HepG2 (cell line): Measurements from ENCODE around the gene KIAA0825. TPM values are rescaled to one million over a fixed set of nuclear protein-coding genes. Genes with fewer than 3 reads are reported as not detected.

Experiments used
- ATAC-seq: fragments of 200-7000 bp; cut with Tn5 transposase; 3 replicates; pipeline ENCODE4 v1.9.1; 2020; ENCODE audit warnings: mild to moderate bottlenecking, moderate library complexity
- BruUV-seq: library from RNA; stranded (reverse); fragments of 400-500 nt; replicated peaks from 2 replicates; lab custom pipeline; 2021; lab: Mats Ljungman, UMichigan
- CTCF ChIA-PET: fragments of 300-600 bp; formaldehyde crosslinking; extraction: SDS; loops from one replicate; lab custom pipeline; 2021; ENCODE audit warnings: low total read pairs, inconsistent platforms, low intra/inter-chr PET ratio; lab: Yijun Ruan, JAX
- POLR2A ChIA-PET: fragments of 350-600 bp; sonication (Branson Sonifier 250); formaldehyde crosslinking; loops from one replicate; lab custom pipeline; 2020; ENCODE audit warnings: antibody characterized with exemption, inconsistent platforms; lab: Yijun Ruan, JAX
- DNase-seq: peaks from one replicate; pipeline ENCODE4 v3.0.0-alpha.2; 2015; ENCODE audit warnings: low spot score
- FAIRE-seq: peaks from 3 replicates; lab custom pipeline; 2011; peaks lifted over from hg19 to GRCh38; lab: Jason Lieb, UNC
- H2AFZ ChIP-seq: one replicate; pipeline ENCODE4 v1.6.1; 2011; ENCODE audit warnings: low read length, inconsistent platforms
- H3K27ac ChIP-seq: fragments of 300-600 bp; 3 replicates; pipeline ENCODE4 v1.8.0; 2011; ENCODE audit warnings: mixed run types, mild to moderate bottlenecking, mixed read lengths, low read length, inconsistent platforms; ENCODE audit not compliant: insufficient read depth; ENCODE audit errors: extremely low read length
- H3K27me3 ChIP-seq, 2 experiments: fragments of 200-600 bp in 1 of 2; 2 replicates in 1 of 2; 3 replicates in 1 of 2; pipeline versions ENCODE4 v1.6.0 to v1.8.0; 2011; ENCODE audit warnings: low read length in 2 of 2, mild to moderate bottlenecking in 2 of 2, moderate library complexity in 2 of 2, inconsistent platforms in 1 of 2; ENCODE audit not compliant: insufficient read depth in 2 of 2, control insufficient read depth in 1 of 2
- H3K36me3 ChIP-seq, 2 experiments: fragments of 200-600 bp in 1 of 2; replicated peaks in 1 of 2; 2 replicates in 1 of 2; 3 replicates in 1 of 2; pipeline versions ENCODE4 v1.5.1 to v1.8.0; 2011; ENCODE audit warnings: low read length in 2 of 2, inconsistent platforms in 1 of 2; ENCODE audit not compliant: insufficient read depth in 2 of 2, control insufficient read depth in 1 of 2
- H3K4me1 ChIP-seq: 2 replicates; pipeline ENCODE4 v1.5.1; 2012; ENCODE audit warnings: low read length, inconsistent platforms; ENCODE audit not compliant: insufficient read depth
- H3K4me2 ChIP-seq: 2 replicates; pipeline ENCODE4 v1.6.0; 2011; ENCODE audit warnings: low read depth, low read length, inconsistent platforms
- H3K4me3 ChIP-seq, 3 experiments: fragments of 200-600 bp in 1 of 3; sonication (generic), shearing (Covaris generic) in 1 of 3; replicated peaks in 1 of 3; 2 replicates each; pipeline ENCODE4 v1.5.1; 2011 to 2016; ENCODE audit warnings: low read length in 3 of 3, inconsistent platforms in 2 of 3, low read depth in 2 of 3, mild to moderate bottlenecking in 2 of 3, control low read depth in 1 of 3, mixed read lengths in 1 of 3; ENCODE audit not compliant: insufficient read depth in 1 of 3
- H3K79me2 ChIP-seq: one replicate; pipeline ENCODE4 v1.6.1; 2011; ENCODE audit warnings: low read length, inconsistent platforms; ENCODE audit not compliant: insufficient read depth
- H3K9ac ChIP-seq: 2 replicates; pipeline ENCODE4 v1.6.0; 2011; ENCODE audit warnings: mild to moderate bottlenecking, low read depth, low read length, inconsistent platforms; ENCODE audit not compliant: insufficient read depth
- H3K9me3 ChIP-seq: 2 replicates; pipeline ENCODE4 v1.5.1; 2012; ENCODE audit warnings: mild to moderate bottlenecking, low read length
- H4K20me1 ChIP-seq: 2 replicates; pipeline ENCODE4 v1.6.0; 2011; ENCODE audit warnings: inconsistent platforms, mild to moderate bottlenecking, low read length, moderate library complexity; ENCODE audit not compliant: insufficient read depth
- CCDC6 ChIP-seq: sonication (generic); formaldehyde crosslinking; IDR thresholded peaks from 2 replicates; pipeline ENCODE4 v1.8.1; 2022; ENCODE audit warnings: mild to moderate bottlenecking, missing genetic modification reagents, moderate library complexity
- CENPBD1 ChIP-seq: sonication (generic); formaldehyde crosslinking; IDR thresholded peaks from 2 replicates; pipeline ENCODE4 v1.8.0; 2022; ENCODE audit warnings: missing genetic modification reagents, low read depth, mild to moderate bottlenecking, borderline replicate concordance
- FOXK1 ChIP-seq: sonication (generic); formaldehyde crosslinking; IDR thresholded peaks from 2 replicates; pipeline ENCODE4 v1.4.0; 2020; ENCODE audit warnings: low read depth, missing genetic modification reagents, borderline replicate concordance
- FOXK2 ChIP-seq: fragments of 450-650 bp; IDR thresholded peaks from 2 replicates; pipeline ENCODE4 v1.6.1; 2016
- GLI4 ChIP-seq: sonication (generic); formaldehyde crosslinking; IDR thresholded peaks from 2 replicates; pipeline ENCODE4 v1.5.1; 2020; ENCODE audit warnings: missing genetic modification reagents, mild to moderate bottlenecking, moderate library complexity, borderline replicate concordance
- HOXA3 ChIP-seq: sonication (generic); formaldehyde crosslinking; IDR thresholded peaks from 2 replicates; pipeline ENCODE4 v1.5.0; 2020; ENCODE audit warnings: missing genetic modification reagents
- HOXA5 ChIP-seq: sonication (generic); formaldehyde crosslinking; IDR thresholded peaks from 2 replicates; pipeline ENCODE4 v1.4.0; 2020; ENCODE audit warnings: missing genetic modification reagents
- LBX2 ChIP-seq: sonication (generic); formaldehyde crosslinking; IDR thresholded peaks from 2 replicates; pipeline ENCODE4 v1.5.0; 2020; ENCODE audit warnings: missing genetic modification reagents, mild to moderate bottlenecking, borderline replicate concordance
- MTA1 ChIP-seq: sonication (generic); formaldehyde crosslinking; IDR thresholded peaks from 2 replicates; pipeline ENCODE4 v1.4.0; 2020; ENCODE audit warnings: missing genetic modification reagents, mild to moderate bottlenecking, borderline replicate concordance
- PTBP1 ChIP-seq: fragments of 200-400 bp; formaldehyde crosslinking; IDR thresholded peaks from 2 replicates; pipeline ENCODE4 v1.6.1; 2018; ENCODE audit warnings: low read length, low read depth; ENCODE audit not compliant: poor library complexity, severe bottlenecking
- SMC3 ChIP-seq: IDR thresholded peaks from 2 replicates; pipeline ENCODE4 v1.6.1; 2011; ENCODE audit warnings: low read length, improper control_type of control experiment
- STAT6 ChIP-seq: sonication (generic); formaldehyde crosslinking; IDR thresholded peaks from 2 replicates; pipeline ENCODE4 v1.4.0; 2020; ENCODE audit warnings: missing genetic modification reagents, mild to moderate bottlenecking, borderline replicate concordance
- ZBTB21 ChIP-seq: sonication (generic); formaldehyde crosslinking; IDR thresholded peaks from 2 replicates; pipeline ENCODE4 v1.4.0; 2020; ENCODE audit warnings: missing genetic modification reagents
- ZFP1 ChIP-seq: IDR thresholded peaks from 2 replicates; pipeline ENCODE4 v1.6.1; 2016
- ZNF17 ChIP-seq: sonication (generic); formaldehyde crosslinking; IDR thresholded peaks from 2 replicates; pipeline ENCODE4 v1.5.0; 2020; ENCODE audit warnings: mild to moderate bottlenecking, missing genetic modification reagents
- ZNF441 ChIP-seq: sonication (generic); formaldehyde crosslinking; IDR thresholded peaks from 2 replicates; pipeline ENCODE4 v1.7.0; 2021; ENCODE audit warnings: missing genetic modification reagents, borderline replicate concordance
- ZNF780A ChIP-seq: sonication (generic); formaldehyde crosslinking; IDR thresholded peaks from 2 replicates; pipeline ENCODE4 v1.8.0; 2022; ENCODE audit warnings: mild to moderate bottlenecking, missing genetic modification reagents, moderate library complexity
- ZSCAN12 ChIP-seq: sonication (generic); formaldehyde crosslinking; IDR thresholded peaks from 2 replicates; pipeline ENCODE4 v1.9.0; 2021; ENCODE audit warnings: mild to moderate bottlenecking, missing genetic modification reagents
- WGBS: methylation state at CpG from one replicate; pipeline ENCODE4 v1.1.6; 2017; ENCODE audit warnings: low lambda C conversion rate; 5-methylcytosine and 5-hydroxymethylcytosine counted together
- in situ Hi-C: cut with HindIII; loops from 2 replicates; pipeline ENCODE4 v1.10.0; 2017; ENCODE audit warnings: low pct_unique_long_range_greater_than_20kb; ENCODE audit not compliant: extremely low pct_ligation_motif_present
- intact Hi-C: fragments of 100-400 bp; cut with micrococcal nuclease; formaldehyde crosslinking; loops from one replicate; pipeline ENCODE4 v1.10.0; 2022; ENCODE audit not compliant: unreplicated experiment
- polyA plus RNA-seq, 8 experiments: library from polyadenylated mRNA; depleted of rRNA in 3 of 8; stranded (reverse) in 7 of 8; unstranded in 1 of 8; fragments of >200 nt; fragmentation: Illumina TruSeq in 4 of 8; extraction: Trizol in 4 of 8; gene quantifications; 2 replicates each; pipeline versions ENCODE4 v1.2.1 to v1.2.3, GENCODE V29; 2011 to 2016; ENCODE audit warnings: low read depth in 4 of 8, missing spikeins in 1 of 8, mixed read lengths in 1 of 8; ENCODE audit not compliant: insufficient read depth in 1 of 8
- total RNA-seq, 5 experiments: library from RNA; depleted of rRNA; stranded (reverse); fragments of >200 nt; fragmentation: Illumina TruSeq; extraction: Trizol; gene quantifications; 2 replicates each; pipeline ENCODE4 v1.2.3, GENCODE V29; 2016; ENCODE audit warnings: low read depth in 1 of 5
- TF ChIP-seq, protein P1 (sequence below): sonication (generic); formaldehyde crosslinking; IDR thresholded peaks from 2 replicates; pipeline ENCODE4 v1.5.1; 2020; ENCODE audit warnings: missing genetic modification reagents, mild to moderate bottlenecking, borderline replicate concordance
- TF ChIP-seq, protein P2 (sequence below): sonication (generic); formaldehyde crosslinking; IDR thresholded peaks from 2 replicates; pipeline ENCODE4 v1.5.0; 2020; ENCODE audit warnings: mild to moderate bottlenecking, missing genetic modification reagents, borderline replicate concordance

The KIAA0825 gene
- total and polyA plus RNA-seq, 2 of the 13 experiments (the other 11 are each of a cell fraction or from before 2014, with no cell fraction given) = 0.05 to 0.51 TPM

- Histone ChIP-seq H3K36me3 (no peaks in the 10 kb centered on the region), H2AFZ (no peak overlapping the region), H3K4me3 (no peak overlapping the region), H4K20me1 (no peaks in the 10 kb centered on the region), H3K27ac (no peak overlapping the region), H3K4me1 (no peaks in the 10 kb centered on the region), H3K9me3 (no peaks in the 10 kb centered on the region), H3K27me3 (no peaks in the 10 kb centered on the region), H3K79me2 (no peaks in the 10 kb centered on the region), H3K9ac (no peak overlapping the region), H3K4me2 (no peak overlapping the region)
- no peak for DNase-seq
- in situ Hi-C loops (no loop called here), intact Hi-C loops (no loop called here)
- no peak for TF ChIP-seq CCDC6
- no peak for TF ChIP-seq GLI4 (CRISPR knock-in tag)
- TF ChIP-seq, protein P1, sequence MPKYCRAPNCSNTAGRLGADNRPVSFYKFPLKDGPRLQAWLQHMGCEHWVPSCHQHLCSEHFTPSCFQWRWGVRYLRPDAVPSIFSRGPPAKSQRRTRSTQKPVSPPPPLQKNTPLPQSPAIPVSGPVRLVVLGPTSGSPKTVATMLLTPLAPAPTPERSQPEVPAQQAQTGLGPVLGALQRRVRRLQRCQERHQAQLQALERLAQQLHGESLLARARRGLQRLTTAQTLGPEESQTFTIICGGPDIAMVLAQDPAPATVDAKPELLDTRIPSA (CRISPR knock-in tag) = no peak
- TF ChIP-seq HOXA5 (CRISPR knock-in tag) = no peak
- no peak for TF ChIP-seq FOXK1 (CRISPR knock-in tag)
- no peak for TF ChIP-seq ZFP1 (CRISPR knock-in tag)
- TF ChIP-seq STAT6 (CRISPR knock-in tag) = no peak
- no peak for TF ChIP-seq MTA1 (CRISPR knock-in tag)
- TF ChIP-seq ZBTB21 (CRISPR knock-in tag) = no peak
- TF ChIP-seq SMC3 = no peak
- no peak for TF ChIP-seq ZSCAN12 (CRISPR knock-in tag)
- TF ChIP-seq LBX2 (CRISPR knock-in tag) = no peak
- TF ChIP-seq FOXK2 = no peak
- TF ChIP-seq ZNF780A = no peak
- no peak for TF ChIP-seq ZNF17
- TF ChIP-seq ZNF441 (CRISPR knock-in tag) = no peak
- no peak for TF ChIP-seq CENPBD1 (CRISPR knock-in tag)
- TF ChIP-seq HOXA3 = no peak
- TF ChIP-seq, protein P2, sequence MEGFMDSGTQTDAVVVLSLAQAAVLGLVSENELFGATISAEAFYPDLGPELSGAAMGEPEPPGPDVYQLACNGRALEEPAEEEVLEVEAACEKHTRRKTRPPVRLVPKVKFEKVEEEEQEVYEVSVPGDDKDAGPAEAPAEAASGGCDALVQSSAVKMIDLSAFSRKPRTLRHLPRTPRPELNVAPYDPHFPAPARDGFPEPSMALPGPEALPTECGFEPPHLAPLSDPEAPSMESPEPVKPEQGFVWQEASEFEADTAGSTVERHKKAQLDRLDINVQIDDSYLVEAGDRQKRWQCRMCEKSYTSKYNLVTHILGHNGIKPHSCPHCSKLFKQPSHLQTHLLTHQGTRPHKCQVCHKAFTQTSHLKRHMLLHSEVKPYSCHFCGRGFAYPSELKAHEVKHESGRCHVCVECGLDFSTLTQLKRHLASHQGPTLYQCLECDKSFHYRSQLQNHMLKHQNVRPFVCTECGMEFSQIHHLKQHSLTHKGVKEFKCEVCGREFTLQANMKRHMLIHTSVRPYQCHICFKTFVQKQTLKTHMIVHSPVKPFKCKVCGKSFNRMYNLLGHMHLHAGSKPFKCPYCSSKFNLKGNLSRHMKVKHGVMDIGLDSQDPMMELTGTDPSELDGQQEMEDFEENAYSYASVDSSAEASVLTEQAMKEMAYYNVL (CRISPR knock-in tag) = no peak
- no peak for TF ChIP-seq PTBP1
- FAIRE-seq = no peak
- ChIA-PET CTCF (no interaction called here), POLR2A (no interaction called here)
- WGBS = 1% methylated on average over 2 of the region's 2 CpGs
- BruUV-seq = no TSS peak
- ATAC-seq = no peak
Observed at GRCh38 chr5:94283093-94283492, 335.3 kb downstream of the KIAA0825 start.
